Panc1 (cell line): ENCODE measurements around the gene ERC2. TPM values are rescaled to one million over a fixed set of nuclear protein-coding genes. Genes with fewer than 3 reads are reported as not detected.

Experiments
- ATAC-seq: fragments of 200-7000 bp; cut with Tn5 transposase; 2 replicates; pipeline ENCODE4 v1.9.1; 2020; ENCODE audit warnings: mild to moderate bottlenecking, moderate library complexity
- BruUV-seq: library from RNA; stranded (reverse); fragments of 400-500 nt; replicated peaks from 2 replicates; lab custom pipeline; 2021; lab: Mats Ljungman, UMichigan
- CTCF ChIA-PET: fragments of 300-600 bp; sonication (Branson Sonifier 250); formaldehyde crosslinking; loops from one replicate; lab custom pipeline; 2022; ENCODE audit warnings: antibody characterized with exemption; lab: Charles Lee
- POLR2A ChIA-PET: fragments of 300-600 bp; sonication (Branson Sonifier 250); formaldehyde crosslinking; loops from one replicate; lab custom pipeline; 2022; ENCODE audit warnings: antibody characterized with exemption; lab: Charles Lee
- DNase-seq: peaks from one replicate; pipeline ENCODE4 v3.0.0-alpha.2; 2010; ENCODE audit warnings: low read depth, low spot score
- H3K27ac ChIP-seq: 2 replicates; pipeline ENCODE4 v1.5.1; 2011; ENCODE audit warnings: mild to moderate bottlenecking, low read length, inconsistent platforms
- H3K27me3 ChIP-seq: fragments of 200-500 bp; sonication (Bioruptor generic); 2 replicates; pipeline ENCODE4 v1.6.0; 2014; ENCODE audit warnings: low read length, inconsistent platforms; ENCODE audit not compliant: control insufficient read depth, insufficient read depth
- H3K36me3 ChIP-seq: fragments of 200-500 bp; sonication (Bioruptor generic); 2 replicates; pipeline ENCODE4 v1.5.1; 2014; ENCODE audit warnings: inconsistent platforms, mild to moderate bottlenecking, low read length, moderate library complexity; ENCODE audit not compliant: control insufficient read depth, insufficient read depth
- H3K4me1 ChIP-seq: 2 replicates; pipeline ENCODE4 v1.5.1; 2011; ENCODE audit warnings: inconsistent platforms, mild to moderate bottlenecking, low read length, moderate library complexity; ENCODE audit not compliant: control insufficient read depth, insufficient read depth
- H3K4me3 ChIP-seq, 2 experiments: 2 replicates each; pipeline ENCODE4 v1.5.1; 2011 to 2012; ENCODE audit warnings: low read depth in 2 of 2, low read length in 2 of 2, mild to moderate bottlenecking in 2 of 2, inconsistent platforms in 1 of 2, moderate library complexity in 1 of 2
- H3K9me3 ChIP-seq: fragments of 200-500 bp; sonication (Bioruptor generic); 2 replicates; pipeline ENCODE4 v1.5.1; 2014; ENCODE audit warnings: low read depth, mild to moderate bottlenecking, inconsistent platforms, low read length, moderate library complexity; ENCODE audit not compliant: control insufficient read depth, insufficient read depth
- CTCF ChIP-seq: fragments of 450-650 bp; IDR thresholded peaks from 2 replicates; pipeline ENCODE4 v1.5.1; 2017; ENCODE audit warnings: mild to moderate bottlenecking
- POLR2AphosphoS5 ChIP-seq: IDR thresholded peaks from 2 replicates; pipeline ENCODE4 v1.6.1; 2012; ENCODE audit warnings: mild to moderate bottlenecking, low read depth, low read length, moderate library complexity
- REST ChIP-seq, 2 experiments: IDR thresholded peaks; 2 replicates each; pipeline ENCODE4 v1.6.1; 2011 to 2012; ENCODE audit warnings: low read depth in 2 of 2, control low read depth in 1 of 2, low read length in 1 of 2, mild to moderate bottlenecking in 1 of 2, moderate library complexity in 1 of 2; ENCODE audit not compliant: insufficient read depth in 1 of 2
- SIN3A ChIP-seq: IDR thresholded peaks from 2 replicates; pipeline ENCODE4 v1.6.1; 2012; ENCODE audit warnings: low read depth, mild to moderate bottlenecking, low read length, moderate library complexity, borderline replicate concordance; ENCODE audit not compliant: insufficient read depth
- TCF7L2 ChIP-seq: IDR thresholded peaks from 2 replicates; pipeline ENCODE4 v1.6.1; 2011; ENCODE audit warnings: mild to moderate bottlenecking, low read depth, low read length, inconsistent platforms
- in situ Hi-C: cut with HindIII; loops from 2 replicates; pipeline ENCODE4 v1.10.0; 2016; ENCODE audit warnings: low sequenced_read_pairs, low pct_unique_long_range_greater_than_20kb
- intact Hi-C: fragments of 100-400 bp; cut with micrococcal nuclease; formaldehyde crosslinking; loops from one replicate; pipeline ENCODE4 v1.10.0; 2022; ENCODE audit not compliant: unreplicated experiment
- total RNA-seq: library from RNA; stranded (reverse); gene quantifications from one replicate; pipeline ENCODE4 v1.2.1, GENCODE V29; 2021; ENCODE audit not compliant: unreplicated experiment

ERC2 gene
- total RNA-seq, 1 experiment from 2014 or later = 0.33 TPM

- BruUV-seq = no TSS peak
- in situ Hi-C loops = no loop called here
- no peak for TF ChIP-seq TCF7L2
- TF ChIP-seq SIN3A = no peak
- TF ChIP-seq POLR2AphosphoS5 = no peak
- no peak for TF ChIP-seq REST (IDR thresholded peaks at IDR 0.05; ENCODE audit: insufficient read depth in 1 of 2, low read depth in 2 of 2, low read length in 1 of 2)
- TF ChIP-seq CTCF = no peak
- H3K4me1 ChIP-seq = no peaks in the 10 kb centered on the region
- no peaks in the 10 kb centered on the region; the same call in 1 of the 2 replicates for H3K27me3 ChIP-seq
- intact Hi-C loops = no loop called here
- H3K9me3 ChIP-seq = no peaks in the 10 kb centered on the region
- CTCF ChIA-PET = interaction anchor here (0.5 kb wide), 1 partner anchor 24 kb away, joined by 4 read pairs; no protein-coding TSS in a partner anchor
- H3K36me3 ChIP-seq = no peaks in the 10 kb centered on the region
- DNase-seq (no peak), ATAC-seq (no peak)
- H3K27ac ChIP-seq = no peak overlapping the region
- H3K4me3 ChIP-seq = no peak overlapping the region
- POLR2A ChIA-PET = no interaction called here
Measured at GRCh38 chr3:55572816-55573215, 895.5 kb downstream of the ERC2 start.

GRCh38 chr3:55571913-55572312 is 896.4 kb downstream of the ERC2 start:
- intact Hi-C loops (no loop called here), in situ Hi-C loops (no loop called here)
- no peaks in the 10 kb centered on the region; the same call in 1 of the 2 replicates for H3K27me3 ChIP-seq
- H3K4me1 ChIP-seq = no peaks in the 10 kb centered on the region
- POLR2A ChIA-PET = no interaction called here
- H3K27ac ChIP-seq = no peak overlapping the region
- TF ChIP-seq TCF7L2 = no peak
- TF ChIP-seq CTCF = no peak
- TF ChIP-seq SIN3A = no peak
- TF ChIP-seq POLR2AphosphoS5 = no peak
- no peak for TF ChIP-seq REST (IDR thresholded peaks at IDR 0.05; ENCODE audit: insufficient read depth in 1 of 2, low read depth in 2 of 2, low read length in 1 of 2)
- no TSS peak for BruUV-seq
- H3K4me3 ChIP-seq = no peak overlapping the region
- DNase-seq = no peak
- no peaks in the 10 kb centered on the region for H3K9me3 ChIP-seq
- no peaks in the 10 kb centered on the region for H3K36me3 ChIP-seq
- no peak for ATAC-seq
- CTCF ChIA-PET = no interaction called here
